GM12878 (cell line): Measurements from ENCODE around the gene ALDH1A3. TPM values are rescaled to one million over a fixed set of nuclear protein-coding genes. Genes with fewer than 3 reads are reported as not detected.

Source experiments
- BCLAF1 ChIP-seq: fragments of 450-650 bp; IDR thresholded peaks from 2 replicates; pipeline ENCODE4 v1.6.1; 2017; ENCODE audit warnings: antibody characterized with exemption, mild to moderate bottlenecking, moderate library complexity
- BRCA1 ChIP-seq: IDR thresholded peaks from 2 replicates; pipeline ENCODE4 v1.6.1; 2011; ENCODE audit warnings: low read depth, low read length, improper control_type of control experiment
- CTCF ChIP-seq, 3 experiments: IDR thresholded peaks in 2 of 3; conservative IDR thresholded peaks in 1 of 3; 2 replicates each; pipeline ENCODE4 v1.5.1; 2011; ENCODE audit warnings: low read depth in 3 of 3, low read length in 3 of 3, mild to moderate bottlenecking in 3 of 3, control low read depth in 2 of 3, moderate library complexity in 2 of 3, inconsistent platforms in 1 of 3, mixed read lengths in 1 of 3; ENCODE audit not compliant: control insufficient read depth in 2 of 3, insufficient read depth in 1 of 3; ENCODE audit errors: extremely low read depth in 1 of 3
- CUX1 ChIP-seq: IDR thresholded peaks from 2 replicates; pipeline ENCODE4 v1.6.1; 2012; ENCODE audit warnings: improper control_type of control experiment, low read depth, low read length; ENCODE audit not compliant: insufficient replicate concordance
- FOXM1 ChIP-seq: IDR thresholded peaks from 2 replicates; pipeline ENCODE4 v1.6.1; 2012; ENCODE audit warnings: low read depth, mild to moderate bottlenecking, inconsistent platforms, low read length, moderate library complexity
- IRF4 ChIP-seq: IDR thresholded peaks from 2 replicates; pipeline ENCODE4 v1.6.1; 2011; ENCODE audit warnings: low read depth, low read length
- KLF5 ChIP-seq: fragments of 450-650 bp; IDR thresholded peaks from 2 replicates; pipeline ENCODE4 v1.6.1; 2014; ENCODE audit warnings: mild to moderate bottlenecking; ENCODE audit not compliant: partially characterized antibody
- NKRF ChIP-seq: fragments of 450-650 bp; conservative IDR thresholded peaks from 2 replicates; pipeline ENCODE4 v1.6.1; 2017; ENCODE audit warnings: mild to moderate bottlenecking, moderate library complexity
- PAX8 ChIP-seq: fragments of 450-650 bp; IDR thresholded peaks from 2 replicates; pipeline ENCODE4 v1.6.1; 2017; ENCODE audit warnings: mild to moderate bottlenecking, moderate library complexity
- SREBF1 ChIP-seq: IDR thresholded peaks from 2 replicates; pipeline ENCODE4 v1.6.1; 2012; ENCODE audit warnings: mild to moderate bottlenecking, low read length
- ZBED1 ChIP-seq: IDR thresholded peaks from 2 replicates; pipeline ENCODE4 v1.6.1; 2016; ENCODE audit warnings: borderline replicate concordance
- ZBTB11 ChIP-seq: fragments of 450-650 bp; formaldehyde crosslinking; IDR thresholded peaks from 2 replicates; pipeline ENCODE4 v1.5.0; 2022; ENCODE audit warnings: mild to moderate bottlenecking, missing genetic modification characterization
- ZSCAN29 ChIP-seq: fragments of 450-650 bp; IDR thresholded peaks from 2 replicates; pipeline ENCODE4 v1.6.1; 2017; ENCODE audit warnings: mild to moderate bottlenecking, moderate library complexity
- polyA plus RNA-seq, 11 experiments: library from polyadenylated mRNA; depleted of rRNA in 4 of 11; unstranded in 6 of 11; stranded (reverse) in 5 of 11; fragments of >200 nt; fragmentation: Nextera tagmentation in 4 of 11; fragmentation: Illumina TruSeq in 1 of 11; extraction: Ambion mirVana in 4 of 11; extraction: Trizol in 1 of 11; gene quantifications; 1 replicate in 1 of 11; 2 replicates in 10 of 11; pipeline versions ENCODE4 v1.2.1 to v1.2.3, GENCODE V29; 2011 to 2016; ENCODE audit warnings: inconsistent platforms in 2 of 11, missing spikeins in 2 of 11, low read depth in 1 of 11
- total RNA-seq, 4 experiments: library from RNA; depleted of rRNA in 3 of 4; stranded (reverse); fragments of >200 nt in 3 of 4; fragmentation: Illumina TruSeq in 1 of 4; extraction: Trizol in 1 of 4; gene quantifications; 2 replicates each; pipeline versions ENCODE4 v1.2.1 to v1.2.3, GENCODE V29; 2013 to 2021

ALDH1A3 gene
- total and polyA plus RNA-seq, 10 of the 15 experiments (the other 5 are each of a cell fraction or from before 2014, with no cell fraction given) = 0.06 to 0.69 (median 0.18) TPM

- TF ChIP-seq CUX1 = no peak
- no peak for TF ChIP-seq PAX8
- no peak for TF ChIP-seq NKRF
- TF ChIP-seq FOXM1 = no peak
- TF ChIP-seq ZSCAN29 = no peak
- TF ChIP-seq KLF5 = no peak
- no peak for TF ChIP-seq BRCA1
- TF ChIP-seq CTCF (IDR thresholded peaks at IDR 0.05 in 2 of 3, conservative IDR thresholded peaks at IDR 0.05 in 1 of 3; ENCODE audit: control insufficient read depth in 2 of 3, extremely low read depth in 1 of 3, insufficient read depth in 1 of 3, low read depth in 3 of 3, low read length in 3 of 3) = no peak
- no peak for TF ChIP-seq BCLAF1
- TF ChIP-seq ZBED1 = no peak
- no peak for TF ChIP-seq ZBTB11 (CRISPR knock-in tag)
- TF ChIP-seq SREBF1 = no peak
- TF ChIP-seq IRF4 = no peak
Observed at GRCh38 chr15:100940767-100941379, 61.2 kb downstream of the ALDH1A3 start (continued).
